Hematopoietic multipotent progenitor cell treated with erythropoietin and hydrocortisone succinate and interleukin-3 and kit ligand, for 6 days (in vitro differentiated cells): ENCODE data around the gene RBX1.
"Not testable (repeated sequence)": the region's sequence is repeated elsewhere in the genome, so short reads cannot be mapped to it uniquely, and the experiment has no call there.

Experiments used
- DNase-seq: peaks from one replicate; pipeline ENCODE4 v3.0.0-alpha.2; 2015

The RBX1 gene

DNA sequence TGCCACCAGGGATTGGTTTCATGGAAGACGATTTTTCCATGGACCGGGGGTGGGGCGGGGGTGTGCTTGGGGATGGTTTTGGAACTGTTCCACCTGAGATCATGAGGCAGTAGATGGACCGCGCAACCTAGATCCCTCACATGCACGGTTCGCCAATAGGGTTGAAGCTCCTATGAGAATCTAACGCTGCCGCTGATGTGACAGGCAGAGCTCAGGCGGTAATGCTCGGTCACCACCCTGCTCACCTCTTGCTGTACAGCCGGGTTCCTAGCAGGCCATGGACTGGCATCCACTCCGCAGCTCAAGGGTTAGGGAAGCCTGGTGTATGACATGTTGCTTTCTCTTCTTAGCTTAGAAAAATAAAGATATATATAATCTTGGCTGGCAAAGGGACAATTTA, 22.0 kb downstream of the RBX1 start:
- DNase-seq: no peak

DNA sequence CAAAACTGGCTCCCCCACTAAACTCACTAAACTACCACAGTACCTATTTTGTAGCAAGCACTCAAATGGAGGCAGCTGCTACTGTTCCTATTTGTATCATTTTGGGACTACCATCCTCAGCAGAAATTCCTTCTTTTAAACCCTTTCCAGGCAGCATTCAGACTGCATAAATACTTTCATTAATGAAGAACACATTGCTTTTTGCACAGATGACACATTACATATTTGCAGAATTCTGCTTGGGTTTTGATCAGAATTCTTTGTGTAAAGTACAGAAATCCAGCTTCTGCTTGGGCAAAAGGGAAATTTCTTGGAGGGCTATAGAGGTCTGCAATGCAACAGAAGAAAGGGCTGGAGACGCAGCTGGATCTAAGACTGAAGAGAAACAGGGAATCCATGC, 24.2 kb downstream of the RBX1 start:
- DNase-seq: no peak

DNA sequence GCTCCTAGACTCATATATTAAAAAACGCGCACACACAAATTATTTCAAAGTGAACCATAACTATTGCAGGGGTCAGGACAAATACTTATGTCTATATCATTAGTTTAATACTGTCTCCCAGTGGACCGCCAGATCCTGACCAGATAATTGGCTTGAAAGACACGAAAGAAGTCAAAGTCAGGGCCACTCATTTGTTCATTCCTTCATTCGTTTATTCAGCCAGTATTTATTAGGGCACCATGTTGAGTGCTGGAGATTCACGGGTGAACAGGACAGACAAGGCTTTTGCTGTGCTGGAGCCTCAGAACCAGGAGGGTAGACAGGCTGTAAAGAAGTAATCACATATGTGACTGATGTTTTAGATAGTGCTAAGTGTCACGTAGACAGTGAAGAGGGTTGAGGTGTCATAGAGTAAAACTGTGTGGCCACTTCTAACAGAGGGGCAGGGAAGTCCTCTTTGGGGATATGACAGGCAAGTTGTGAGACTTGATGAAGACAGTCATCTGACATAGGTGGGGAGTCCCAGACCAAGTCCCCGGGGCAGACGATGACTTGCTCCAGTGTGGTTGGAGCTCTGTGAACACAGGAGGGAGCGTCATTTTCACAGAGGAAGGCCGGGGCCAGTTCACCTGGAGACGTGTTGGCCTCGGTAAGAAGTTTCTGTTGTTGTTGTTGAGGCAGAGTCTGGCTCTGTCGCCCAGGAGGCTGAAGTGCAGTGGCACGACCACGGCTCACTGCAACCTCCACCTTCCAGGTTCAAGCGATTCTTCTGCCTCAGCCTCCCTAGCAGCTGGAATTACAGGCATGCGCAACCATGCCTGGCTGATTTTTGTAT, 25.9 kb downstream of the RBX1 start:
- no peak for DNase-seq

DNA sequence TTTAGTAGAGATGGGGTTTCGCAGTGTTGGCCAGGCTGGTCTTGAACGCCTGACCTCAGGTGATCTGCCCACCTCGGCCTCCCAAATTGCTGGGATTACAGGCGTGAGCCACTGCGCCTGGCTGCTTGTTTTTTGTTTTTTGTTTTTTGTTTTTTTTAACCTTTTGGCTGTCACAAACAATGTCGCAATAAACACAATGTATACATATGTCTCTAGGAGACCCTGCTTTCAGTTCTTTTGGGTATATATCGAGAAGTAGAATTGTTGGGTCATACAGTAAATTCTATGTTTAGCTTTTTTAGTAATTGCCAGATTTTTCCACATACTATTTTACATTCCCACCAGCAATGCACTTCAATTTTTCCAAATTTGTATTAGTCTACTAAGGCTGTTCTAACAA, 28.0 kb downstream of the RBX1 start:
- no peak for DNase-seq

DNA sequence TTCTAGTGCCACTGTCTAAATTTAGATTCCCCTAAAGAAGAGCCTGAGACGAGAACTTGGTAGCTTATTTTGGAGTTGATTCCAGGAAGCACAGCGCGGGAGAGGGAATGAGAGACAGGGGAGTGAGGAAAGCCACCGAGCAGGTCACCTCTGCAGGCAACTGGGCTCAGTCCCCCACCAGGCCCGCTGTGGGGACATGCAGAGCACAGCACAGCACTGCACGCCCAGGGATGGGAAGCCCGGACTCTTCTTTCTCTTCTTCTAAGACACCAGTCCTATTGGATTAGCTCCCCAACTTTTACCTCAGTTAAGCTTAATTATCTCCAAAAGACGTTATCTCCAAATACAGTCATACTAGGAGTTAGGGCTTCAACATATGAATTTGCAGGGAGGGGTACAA, 28.7 kb downstream of the RBX1 start:
- no peak for DNase-seq

DNA sequence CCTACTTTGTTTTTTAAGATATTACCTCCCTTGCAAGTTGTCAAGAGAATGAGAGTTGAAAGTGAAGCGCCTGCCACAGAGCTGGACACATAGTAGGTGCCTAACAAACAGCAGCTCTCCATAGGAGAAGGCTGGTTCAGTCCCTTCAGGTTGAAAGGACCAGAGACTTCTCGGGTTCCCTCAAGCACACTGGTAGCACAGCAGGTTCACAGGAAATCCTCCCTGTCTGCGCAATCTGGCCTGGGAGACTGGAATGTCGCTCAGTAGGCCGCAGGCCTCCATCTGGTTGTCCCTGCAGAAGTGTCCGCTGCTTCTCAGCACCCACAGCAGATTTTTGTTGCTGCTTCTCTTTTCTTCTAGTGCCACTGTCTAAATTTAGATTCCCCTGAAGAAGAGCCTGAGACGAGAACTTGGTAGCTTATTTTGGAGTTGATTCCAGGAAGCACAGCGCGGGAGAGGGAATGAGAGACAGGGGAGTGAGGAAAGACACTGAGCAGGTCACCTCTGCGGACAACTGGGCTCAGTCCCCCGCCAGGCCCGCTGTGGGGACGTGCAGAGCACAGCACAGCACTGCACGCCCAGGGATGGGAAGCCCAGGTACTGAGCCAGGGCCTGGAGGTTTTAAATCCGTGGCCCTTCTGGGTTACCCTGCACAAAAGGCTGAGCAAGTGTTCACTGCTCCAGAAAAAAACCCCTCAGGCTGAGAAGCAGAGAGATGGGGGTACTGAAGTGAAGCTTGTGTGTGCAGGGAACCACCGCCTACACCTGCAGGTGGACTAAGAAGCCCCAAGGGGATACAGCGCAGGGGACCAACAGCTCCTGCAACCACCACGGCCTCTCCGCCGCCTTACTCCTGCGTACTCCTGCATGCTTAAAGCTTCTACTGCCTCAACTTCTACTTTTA, 31.6 kb downstream of the RBX1 start:
- DNase-seq: no peak

DNA sequence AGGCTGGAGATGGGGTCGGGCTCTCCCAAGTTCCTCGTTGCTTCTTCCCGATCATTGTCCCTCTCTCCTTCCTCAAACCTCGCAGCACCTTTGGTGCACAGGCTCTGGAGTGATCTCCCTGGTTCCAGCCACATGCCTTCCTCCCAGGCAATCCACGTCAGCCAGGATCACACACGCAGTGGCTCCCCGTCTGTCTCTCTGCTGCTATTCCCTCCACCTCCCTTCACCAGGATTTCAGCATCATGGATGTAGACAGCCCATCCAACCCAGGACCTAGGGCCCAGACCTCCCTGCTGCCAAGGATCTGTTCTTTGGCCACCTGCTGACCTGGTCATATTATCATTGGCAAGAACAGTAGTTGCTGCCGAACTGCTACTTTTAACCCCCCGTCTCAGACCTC, 40.1 kb downstream of the RBX1 start:
- DNase-seq: no peak

DNA sequence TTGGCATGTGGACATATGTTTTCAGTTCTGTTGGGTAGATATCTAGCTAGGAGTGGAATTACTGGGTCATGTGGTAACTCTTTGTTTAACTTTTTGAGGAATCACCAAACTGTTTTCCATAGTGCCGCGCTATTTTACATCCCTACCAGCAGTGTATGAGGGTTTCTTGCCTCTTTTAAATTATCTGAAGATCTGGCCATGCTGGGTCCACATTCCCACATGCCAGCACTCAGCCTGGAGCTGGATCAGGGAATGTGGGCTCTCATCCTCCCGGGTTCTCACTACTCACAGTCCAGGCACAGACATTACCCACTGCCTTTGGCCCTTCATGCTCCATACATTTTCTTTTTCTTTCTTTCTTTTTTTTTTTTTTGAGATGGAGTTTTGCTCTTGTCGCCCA, 44.6 kb downstream of the RBX1 start:
- no peak for DNase-seq

DNA sequence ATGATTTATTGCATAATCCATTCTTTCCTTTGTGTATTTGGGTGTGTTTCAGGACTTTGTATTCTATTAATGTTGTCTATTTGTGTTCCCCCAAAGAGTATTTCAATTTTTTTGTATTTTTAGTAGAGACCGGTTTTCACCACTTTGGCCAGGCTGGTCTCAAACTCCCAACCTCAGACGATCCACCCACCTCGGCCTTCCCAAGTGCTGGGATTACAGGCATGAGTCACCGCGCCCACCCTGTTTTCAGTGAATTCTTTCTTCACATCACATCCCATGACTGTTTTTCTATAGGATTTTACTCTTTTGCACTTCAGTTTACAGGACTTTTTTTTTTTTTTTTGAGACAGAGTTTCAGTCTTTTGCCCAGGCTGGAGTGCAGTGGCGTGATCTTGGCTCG, 46.3 kb downstream of the RBX1 start:
- no peak for DNase-seq

DNA sequence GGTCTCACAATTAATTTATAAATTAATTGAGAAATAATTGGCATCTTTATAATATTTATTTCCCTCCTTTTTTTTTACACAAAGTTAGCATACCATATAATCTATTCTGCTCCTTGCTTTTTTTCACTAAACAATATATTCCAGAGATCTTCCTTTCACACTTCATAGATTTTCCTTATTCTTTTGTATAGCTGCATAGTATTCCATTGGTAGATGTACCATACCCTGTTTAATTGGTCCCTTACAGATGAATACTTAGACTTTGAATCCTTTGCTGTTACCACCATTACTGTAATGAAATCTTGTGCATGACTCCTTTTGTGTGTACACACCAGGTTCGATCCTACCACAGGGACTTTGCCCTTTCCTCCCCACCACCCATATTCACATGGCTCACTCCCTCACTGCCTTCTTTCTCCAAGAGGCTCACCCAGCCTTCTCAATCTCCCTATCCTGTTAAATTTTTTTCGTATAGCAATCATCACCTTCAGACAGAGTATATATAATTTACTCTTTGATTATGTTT, 48.9 kb downstream of the RBX1 start:
- DNase-seq: no peak

DNA sequence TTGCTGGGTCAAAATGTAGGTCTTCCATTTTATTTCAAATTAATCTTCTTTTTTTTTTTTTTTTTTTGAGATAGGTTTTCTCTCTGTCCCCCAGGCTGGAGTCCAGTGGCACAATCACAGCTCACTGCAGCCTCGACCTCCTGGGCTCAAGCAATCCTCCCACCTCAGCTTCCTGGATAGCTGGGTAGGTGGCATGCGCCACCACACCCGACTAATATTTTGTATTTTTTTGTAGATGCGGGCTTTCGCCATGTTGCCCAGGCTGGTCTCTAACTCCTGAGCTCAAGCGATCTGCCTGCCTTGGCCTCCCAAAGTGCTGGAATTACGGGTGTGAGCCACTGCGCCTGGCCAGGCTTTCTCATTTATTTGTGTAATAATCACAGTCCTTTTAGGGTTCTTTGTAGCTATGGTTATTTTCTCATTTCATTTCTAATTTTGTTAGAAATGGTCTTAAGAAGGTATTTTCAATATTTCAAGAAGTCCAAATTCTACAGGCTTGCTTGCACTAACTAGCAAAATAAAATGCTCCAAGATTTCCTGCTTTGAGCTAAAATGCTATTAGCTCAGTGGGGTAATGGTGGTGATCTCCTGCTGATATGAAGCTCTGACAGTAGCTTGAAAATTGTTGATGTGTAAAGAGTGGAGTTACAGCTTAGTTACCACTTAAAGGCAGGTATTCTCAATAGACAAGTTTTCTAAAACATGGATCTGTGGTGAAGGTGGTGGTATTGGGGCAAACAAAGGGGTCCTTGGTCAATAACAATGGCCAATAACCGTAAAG, 50.0 kb downstream of the RBX1 start:
- DNase-seq: no peak

DNA sequence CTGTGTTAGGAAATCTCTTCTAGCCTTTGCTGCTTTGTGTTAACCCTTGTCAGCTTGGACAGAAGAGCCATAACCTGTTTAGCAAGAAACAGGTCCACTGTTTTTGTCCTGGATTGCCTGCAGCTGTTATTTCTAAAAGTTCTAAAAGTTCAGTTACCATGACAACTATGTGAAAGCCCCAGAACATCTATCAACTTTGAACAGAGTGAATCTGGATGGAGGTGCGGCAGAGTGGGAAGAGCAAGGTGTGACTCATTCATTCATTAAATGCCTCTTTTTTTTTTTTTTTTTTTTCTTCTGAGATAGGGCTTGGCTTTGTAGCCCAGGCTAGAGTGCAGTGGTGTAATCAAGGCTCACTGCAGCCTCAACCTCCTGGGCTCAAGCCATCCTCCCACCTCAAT, 50.5 kb downstream of the RBX1 start:
- no peak for DNase-seq

DNA sequence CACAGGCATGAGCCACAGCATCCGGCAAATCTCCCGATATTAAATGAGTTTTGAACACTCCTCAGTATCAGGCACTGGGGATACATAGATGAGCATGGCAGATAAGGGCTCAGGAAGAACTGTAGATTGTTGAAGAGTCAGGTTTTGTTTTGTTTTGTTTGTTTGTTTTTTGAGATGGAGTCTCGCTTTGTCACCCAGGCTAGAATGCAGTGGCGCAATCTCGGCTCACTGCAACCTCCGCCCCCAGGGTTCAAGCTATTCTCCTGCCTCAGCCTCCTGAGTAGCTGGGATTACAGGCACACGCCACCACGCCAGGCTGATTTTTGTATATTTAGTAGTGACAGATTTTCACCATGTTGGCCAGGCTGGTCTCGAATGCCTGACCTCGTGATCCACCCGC, 51.2 kb downstream of the RBX1 start:
- not testable (repeated sequence) for DNase-seq

DNA sequence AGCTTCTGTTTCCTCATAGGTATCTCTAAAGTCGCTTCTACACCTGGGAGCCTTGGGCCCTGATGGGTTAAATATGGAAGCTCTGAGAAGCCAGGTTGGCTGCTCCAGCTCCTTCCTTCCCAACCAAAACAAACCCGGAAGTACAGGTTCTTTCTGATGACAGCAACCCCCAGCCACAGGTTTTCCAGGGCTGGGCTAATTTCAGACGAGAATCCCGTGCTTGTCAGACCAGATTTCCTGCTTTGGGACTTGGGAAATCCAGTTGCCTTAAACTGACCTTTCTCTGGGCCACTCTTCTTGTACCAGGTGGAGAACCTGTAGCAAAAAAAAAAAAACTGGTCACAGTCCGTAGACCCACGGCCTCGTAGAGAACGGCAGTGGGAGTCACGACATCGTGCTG, 51.9 kb downstream of the RBX1 start:
- DNase-seq: no peak

DNA sequence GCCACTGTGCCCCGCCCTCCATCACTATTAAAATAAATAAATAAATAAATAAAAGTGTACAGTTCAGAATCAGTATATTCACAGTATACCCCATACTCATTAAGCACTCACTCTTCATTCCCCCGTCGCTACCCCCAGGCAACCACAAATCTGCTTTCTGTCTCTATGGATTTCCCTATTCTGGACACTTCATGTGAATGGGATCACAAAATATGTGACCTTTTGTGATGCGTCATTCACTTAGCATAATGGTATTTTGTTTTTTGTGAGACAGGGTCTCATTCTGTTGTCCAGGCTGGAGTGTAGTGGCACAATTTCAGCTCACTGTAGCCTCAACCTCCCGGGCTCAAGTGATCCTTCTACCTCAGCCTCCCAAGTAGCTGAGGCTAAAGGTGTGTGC, 52.8 kb downstream of the RBX1 start:
- no peak for DNase-seq

DNA sequence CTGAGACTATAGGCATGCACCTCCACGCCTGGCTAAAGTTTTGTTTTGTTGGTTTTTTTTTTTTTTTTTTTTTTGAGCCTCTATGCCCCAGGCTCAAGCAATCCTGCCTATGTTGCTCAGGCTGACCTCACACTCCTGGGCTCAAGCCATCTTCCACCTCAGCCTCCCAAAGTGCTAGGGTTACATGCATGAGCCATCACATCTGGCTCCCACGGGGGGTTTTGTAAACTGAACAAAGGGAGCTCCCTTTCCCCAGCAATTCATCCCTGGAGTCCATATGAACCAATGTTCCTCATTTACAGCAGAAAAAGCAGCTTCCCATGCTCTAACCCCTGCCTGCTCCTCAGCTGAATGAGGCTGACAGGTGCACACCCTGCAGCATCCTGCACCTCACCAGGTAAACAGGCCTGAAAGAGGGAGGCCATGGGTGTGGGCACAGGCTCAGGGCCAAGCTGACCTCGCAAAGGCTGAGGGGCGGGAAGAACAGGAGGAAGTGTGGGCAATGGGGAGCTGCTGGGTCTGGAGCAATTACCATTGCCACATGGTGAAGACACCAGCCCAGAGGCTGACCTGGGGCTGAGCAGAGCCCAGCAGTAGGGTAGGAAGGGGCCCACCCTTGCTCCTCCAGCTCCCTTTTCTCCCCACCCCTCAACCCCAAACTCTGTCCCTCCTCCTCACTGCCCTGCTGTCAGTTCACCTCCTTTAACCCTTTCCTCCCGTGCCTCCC, 58.2 kb downstream of the RBX1 start:
- peak; percentile 29 for DNase-seq

DNA sequence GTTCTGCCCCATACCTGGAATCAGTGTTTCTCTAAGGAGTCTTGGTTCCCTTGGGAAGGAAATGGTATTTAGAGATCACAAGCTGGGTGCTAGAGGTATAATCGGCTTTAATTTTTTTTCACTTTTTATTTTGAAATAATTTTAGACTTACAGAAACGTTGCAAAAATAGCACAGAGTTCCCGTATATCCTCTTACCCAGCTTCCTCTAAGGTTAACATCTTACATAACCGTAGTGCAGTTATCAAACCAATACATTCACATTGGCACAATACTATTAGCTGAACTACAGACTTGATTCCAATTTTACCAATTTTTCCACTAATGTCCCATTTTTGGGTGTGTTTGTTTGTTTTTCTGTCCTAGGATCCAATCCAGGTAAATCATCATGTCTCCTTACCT, 63.8 kb downstream of the RBX1 start:
- DNase-seq: peak; percentile 27

DNA sequence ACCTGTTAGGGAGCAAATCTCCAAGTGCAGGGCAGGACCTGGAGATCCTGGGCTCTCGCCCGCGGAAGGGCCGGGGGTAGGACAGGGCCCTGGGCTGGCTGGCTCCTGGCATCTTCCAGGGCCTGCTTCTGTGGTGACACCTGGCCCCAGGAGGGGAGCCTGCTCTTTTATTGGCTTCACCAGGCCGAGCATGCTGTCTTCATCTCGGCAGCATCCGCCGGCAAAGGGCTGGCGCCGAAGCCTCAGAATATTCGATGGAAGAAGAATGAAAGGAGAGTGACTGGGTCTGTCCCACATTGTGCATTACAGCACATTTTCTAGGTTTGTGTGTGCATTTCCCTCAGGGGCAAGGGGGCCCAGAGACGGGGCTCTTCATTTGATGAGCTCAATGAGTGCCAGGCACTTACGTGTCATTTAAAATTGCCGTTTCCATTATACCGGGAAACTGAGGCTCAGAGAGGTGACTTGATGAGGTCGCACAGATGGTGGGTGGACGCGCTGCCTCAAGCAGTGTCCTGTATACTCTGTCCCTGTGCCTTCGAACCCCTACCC, 70.0 kb downstream of the RBX1 start:
- no peak for DNase-seq

DNA sequence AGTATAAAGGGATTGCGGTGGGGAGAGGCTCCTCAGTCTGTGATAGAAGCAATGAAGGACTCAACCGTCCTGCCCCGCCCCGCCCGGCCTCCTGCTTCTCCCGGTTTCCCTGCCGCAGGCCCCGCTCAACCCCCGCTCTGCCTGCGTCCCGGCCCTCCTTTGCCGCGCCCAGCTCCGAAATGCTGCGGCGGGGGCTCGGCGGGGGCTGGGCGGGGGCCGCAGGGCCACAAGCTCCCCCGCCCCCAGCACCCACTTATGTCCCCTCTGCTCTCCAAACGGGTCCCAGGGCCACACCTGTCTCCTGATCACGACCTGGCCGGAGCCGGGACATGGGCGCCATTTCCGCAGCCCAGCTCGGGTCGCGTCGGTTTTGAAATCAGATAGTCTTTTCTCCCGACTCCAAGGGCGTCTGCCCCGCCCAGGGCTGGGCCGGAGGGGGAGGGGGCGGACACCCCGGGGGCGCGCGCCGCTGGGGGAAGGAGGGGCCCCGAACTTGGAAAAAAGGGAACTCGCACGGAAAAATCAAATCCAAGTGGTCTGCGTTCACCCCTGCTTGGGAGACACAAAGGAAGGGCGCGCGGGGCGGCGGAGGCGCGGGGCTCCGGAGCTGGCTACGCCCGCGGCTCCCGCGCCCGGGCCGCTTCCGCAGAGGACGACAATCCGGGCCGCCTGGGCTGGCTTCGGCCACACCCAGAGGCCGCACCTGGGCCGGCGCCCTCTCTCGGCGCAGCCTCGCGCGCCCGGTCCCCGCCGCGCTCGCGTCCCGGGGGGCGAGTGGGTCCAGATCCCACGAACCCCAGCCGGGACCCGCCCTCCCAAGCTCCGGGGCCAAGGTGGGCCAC, 70.7 kb downstream of the RBX1 start:
- DNase-seq: peak; percentile 68

DNA sequence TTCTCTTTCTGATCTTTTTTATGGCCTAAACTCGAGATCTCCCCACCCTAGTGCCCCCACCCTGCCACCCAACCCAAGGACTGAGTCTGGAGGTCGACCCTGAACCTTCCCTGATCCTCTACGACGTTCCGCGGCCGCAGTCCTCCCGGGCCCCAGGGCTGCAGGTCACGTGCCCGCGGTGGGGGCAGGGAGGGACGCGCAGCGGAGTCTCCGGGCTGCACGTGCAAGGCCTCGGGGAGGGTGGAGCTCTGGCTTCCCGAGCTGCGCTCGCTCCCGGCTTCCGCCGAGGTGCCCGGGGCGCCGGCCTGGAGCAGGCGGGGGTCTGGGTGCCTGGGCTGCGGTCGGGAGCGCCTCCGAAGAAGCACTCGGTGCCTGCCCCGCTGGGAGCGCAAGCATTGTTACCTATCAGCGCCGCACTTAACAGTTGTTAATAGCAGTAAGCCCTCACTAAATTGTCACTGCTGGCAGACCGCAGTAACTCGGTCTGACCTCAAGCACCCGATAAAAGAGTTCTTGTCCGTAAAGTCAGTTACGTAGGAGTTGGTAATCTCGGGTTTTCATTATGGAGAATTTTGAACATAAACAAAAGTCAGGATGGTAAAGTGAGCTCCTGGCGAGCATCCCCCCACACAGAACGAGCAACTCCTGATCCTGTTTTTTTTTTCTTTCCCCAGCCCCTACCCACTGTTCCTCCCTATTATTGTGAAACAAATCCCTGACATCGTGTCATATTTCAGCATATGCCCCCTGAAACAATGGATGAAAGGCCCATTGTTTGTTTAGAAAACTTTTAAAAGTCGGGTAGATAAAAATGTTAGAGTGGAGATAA, 71.5 kb downstream of the RBX1 start:
- DNase-seq: peak; percentile 87
